Type B pancreatic cell (in vitro differentiated cells): ENCODE data around the gene GPR22. TPM values are rescaled to one million over a fixed set of nuclear protein-coding genes. Genes with fewer than 3 reads are reported as not detected.

Experiments
- DNase-seq: peaks from one replicate; pipeline ENCODE4 v3.0.0; 2021; ENCODE audit warnings: mixed read lengths; ENCODE audit not compliant: unreplicated experiment; ENCODE audit errors: extremely low spot score
- H3K27ac Mint-ChIP-seq: 2 replicates; pipeline ENCODE4 v1.8.0; 2021; ENCODE audit warnings: mild to moderate bottlenecking, mixed read lengths
- H3K27me3 Mint-ChIP-seq: 2 replicates; pipeline ENCODE4 v1.8.0; 2021; ENCODE audit warnings: mixed read lengths
- H3K36me3 Mint-ChIP-seq: 2 replicates; pipeline ENCODE4 v1.8.0; 2021; ENCODE audit warnings: mixed read lengths
- H3K4me1 Mint-ChIP-seq: one replicate; pipeline ENCODE4 v1.8.0; 2021; ENCODE audit warnings: mixed read lengths; ENCODE audit not compliant: unreplicated experiment
- H3K4me3 Mint-ChIP-seq: 2 replicates; pipeline ENCODE4 v1.8.0; 2021; ENCODE audit warnings: mild to moderate bottlenecking, mixed read lengths
- H3K9me3 Mint-ChIP-seq: 2 replicates; pipeline ENCODE4 v1.8.0; 2021; ENCODE audit warnings: mixed read lengths
- long read RNA-seq: library from polyadenylated mRNA; unstranded; transcript quantifications from one replicate; pipeline ENCODE4 v2.0.0, GENCODE V29; 2020
- total RNA-seq: library from RNA; stranded (reverse); gene quantifications from 2 replicates; pipeline ENCODE4 v1.2.1, GENCODE V29; 2021; ENCODE audit warnings: low replicate concordance
- TF ChIP-seq, protein P1 (sequence below): fragments of 200-600 bp; sonication (generic); conservative IDR thresholded peaks from 2 replicates; pipeline ENCODE4 v1.5.0; 2021; ENCODE audit warnings: antibody characterized with exemption, mild to moderate bottlenecking

The GPR22 gene, protein sequence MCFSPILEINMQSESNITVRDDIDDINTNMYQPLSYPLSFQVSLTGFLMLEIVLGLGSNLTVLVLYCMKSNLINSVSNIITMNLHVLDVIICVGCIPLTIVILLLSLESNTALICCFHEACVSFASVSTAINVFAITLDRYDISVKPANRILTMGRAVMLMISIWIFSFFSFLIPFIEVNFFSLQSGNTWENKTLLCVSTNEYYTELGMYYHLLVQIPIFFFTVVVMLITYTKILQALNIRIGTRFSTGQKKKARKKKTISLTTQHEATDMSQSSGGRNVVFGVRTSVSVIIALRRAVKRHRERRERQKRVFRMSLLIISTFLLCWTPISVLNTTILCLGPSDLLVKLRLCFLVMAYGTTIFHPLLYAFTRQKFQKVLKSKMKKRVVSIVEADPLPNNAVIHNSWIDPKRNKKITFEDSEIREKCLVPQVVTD
- not detected in 2 replicates for total RNA-seq
- long read RNA-seq, result 0 reads

DNA sequence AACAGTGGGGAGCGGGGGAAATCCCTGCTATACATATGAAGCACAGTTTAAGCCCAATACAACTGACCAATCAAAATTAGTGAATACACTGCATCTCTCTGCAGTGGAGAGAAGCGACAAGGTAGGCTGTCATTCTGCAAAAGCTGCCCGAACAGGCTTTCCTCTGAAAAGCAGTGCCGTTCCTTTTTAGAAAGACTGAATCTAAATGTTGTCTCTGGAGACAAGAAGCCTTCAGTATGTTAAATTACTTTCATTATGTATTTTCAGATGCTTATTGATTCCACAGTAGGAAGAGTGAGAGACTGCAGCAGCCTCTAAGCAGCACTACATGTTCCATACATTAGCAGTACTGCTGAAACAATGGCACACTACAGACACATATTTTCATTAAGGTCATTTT, at the start of gene GPR22:
GPR22 (plus strand) TSS at position 129 of the 400 bp plus-strand sequence. CDS start 4,004 bp downstream, outside the sequence.
- TF ChIP-seq, protein P1, sequence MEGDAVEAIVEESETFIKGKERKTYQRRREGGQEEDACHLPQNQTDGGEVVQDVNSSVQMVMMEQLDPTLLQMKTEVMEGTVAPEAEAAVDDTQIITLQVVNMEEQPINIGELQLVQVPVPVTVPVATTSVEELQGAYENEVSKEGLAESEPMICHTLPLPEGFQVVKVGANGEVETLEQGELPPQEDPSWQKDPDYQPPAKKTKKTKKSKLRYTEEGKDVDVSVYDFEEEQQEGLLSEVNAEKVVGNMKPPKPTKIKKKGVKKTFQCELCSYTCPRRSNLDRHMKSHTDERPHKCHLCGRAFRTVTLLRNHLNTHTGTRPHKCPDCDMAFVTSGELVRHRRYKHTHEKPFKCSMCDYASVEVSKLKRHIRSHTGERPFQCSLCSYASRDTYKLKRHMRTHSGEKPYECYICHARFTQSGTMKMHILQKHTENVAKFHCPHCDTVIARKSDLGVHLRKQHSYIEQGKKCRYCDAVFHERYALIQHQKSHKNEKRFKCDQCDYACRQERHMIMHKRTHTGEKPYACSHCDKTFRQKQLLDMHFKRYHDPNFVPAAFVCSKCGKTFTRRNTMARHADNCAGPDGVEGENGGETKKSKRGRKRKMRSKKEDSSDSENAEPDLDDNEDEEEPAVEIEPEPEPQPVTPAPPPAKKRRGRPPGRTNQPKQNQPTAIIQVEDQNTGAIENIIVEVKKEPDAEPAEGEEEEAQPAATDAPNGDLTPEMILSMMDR, result no peak

DNA sequence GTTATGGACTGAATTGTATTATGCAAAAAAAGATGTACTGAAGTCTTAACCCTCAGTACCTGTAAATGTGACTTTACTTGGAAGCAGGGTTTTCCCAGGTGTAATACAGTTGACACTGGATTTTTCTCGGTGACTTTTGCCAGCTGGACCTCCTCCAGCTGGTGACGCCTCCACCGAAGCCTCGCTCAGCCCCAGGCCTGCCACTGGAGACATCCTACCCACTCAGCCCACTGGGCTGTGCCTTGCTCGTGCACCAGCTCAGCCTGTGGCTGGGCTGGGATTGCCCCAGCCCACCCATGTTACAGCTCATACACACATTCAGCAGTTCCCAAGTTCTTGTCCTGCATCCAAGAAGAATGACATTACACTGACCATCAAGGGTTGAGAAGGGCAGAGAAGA, 42.4 kb upstream of the GPR22 start:
- DNase-seq, result no peak
- H3K36me3 Mint-ChIP-seq, result peaks cover 5% of the 10 kb centered on the region
- no peaks in the 10 kb centered on the region for H3K4me1 Mint-ChIP-seq
- H3K27me3 Mint-ChIP-seq, result no peaks in the 10 kb centered on the region
- H3K27ac Mint-ChIP-seq, result no peak overlapping the region
- TF ChIP-seq, protein P1, result no peak
- no peak overlapping the region for H3K4me3 Mint-ChIP-seq
- peaks cover 4% of the 10 kb centered on the region for H3K9me3 Mint-ChIP-seq

More for the DNA sequence above, at the start of gene GPR22:
- H3K4me3 Mint-ChIP-seq, result no peak within 1 kb of the TSS
- no peaks in the 10 kb centered on the region for H3K4me1 Mint-ChIP-seq
- no peaks in the 10 kb centered on the region for H3K36me3 Mint-ChIP-seq
- no peaks in the 10 kb centered on the region for H3K9me3 Mint-ChIP-seq
- H3K27me3 Mint-ChIP-seq, result no peaks in the 10 kb centered on the region
- DNase-seq, result no peak
- H3K27ac Mint-ChIP-seq, result no peak within 1 kb of the TSS

DNA sequence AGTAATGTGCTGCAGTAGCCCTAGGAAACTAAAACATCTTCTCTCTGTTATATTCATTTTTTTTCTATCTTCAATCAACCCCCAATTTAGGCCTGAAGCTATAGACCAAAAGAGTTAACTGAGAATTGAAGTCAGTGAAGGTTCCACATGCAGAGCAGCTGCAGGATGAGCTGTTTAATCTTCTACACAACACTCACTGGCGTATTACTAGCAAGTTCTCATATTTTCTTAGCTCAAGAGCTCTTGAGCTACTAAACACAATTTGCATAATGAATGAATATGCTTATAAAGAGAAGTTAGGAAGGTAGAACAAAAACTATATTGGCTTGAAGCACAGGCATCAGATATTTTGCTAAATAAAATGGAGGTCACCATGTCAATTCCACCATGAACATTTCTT, 41.2 kb upstream of the GPR22 start:
- Mint-ChIP-seq H3K9me3 (peaks cover 11% of the 10 kb centered on the region), H3K4me3 (no peak overlapping the region), H3K36me3 (peaks cover 5% of the 10 kb centered on the region), H3K4me1 (no peaks in the 10 kb centered on the region), H3K27ac (no peak overlapping the region), H3K27me3 (no peaks in the 10 kb centered on the region)
- TF ChIP-seq, protein P1, result no peak
- DNase-seq, result no peak

DNA sequence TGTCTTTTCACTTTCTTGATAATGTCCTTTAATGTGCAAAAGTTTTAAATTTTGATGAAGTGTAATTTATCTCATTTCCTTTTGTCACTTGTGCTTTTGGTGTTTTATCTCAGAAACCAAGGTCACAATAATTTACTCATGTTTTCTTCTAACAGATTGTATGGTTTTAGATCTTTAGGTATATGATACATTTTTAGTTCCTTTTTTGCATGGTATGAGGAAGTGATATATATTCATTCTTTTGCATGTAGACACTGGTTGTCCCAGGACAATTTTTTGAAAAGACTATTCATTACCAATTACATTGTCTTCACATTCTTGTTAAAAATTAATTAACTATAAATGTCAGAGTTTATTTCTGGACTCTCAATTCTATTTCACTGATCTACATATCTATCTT, 39.8 kb upstream of the GPR22 start:
- peaks cover 5% of the 10 kb centered on the region for H3K36me3 Mint-ChIP-seq
- H3K27me3 Mint-ChIP-seq, result no peaks in the 10 kb centered on the region
- no peaks in the 10 kb centered on the region for H3K4me1 Mint-ChIP-seq

DNA sequence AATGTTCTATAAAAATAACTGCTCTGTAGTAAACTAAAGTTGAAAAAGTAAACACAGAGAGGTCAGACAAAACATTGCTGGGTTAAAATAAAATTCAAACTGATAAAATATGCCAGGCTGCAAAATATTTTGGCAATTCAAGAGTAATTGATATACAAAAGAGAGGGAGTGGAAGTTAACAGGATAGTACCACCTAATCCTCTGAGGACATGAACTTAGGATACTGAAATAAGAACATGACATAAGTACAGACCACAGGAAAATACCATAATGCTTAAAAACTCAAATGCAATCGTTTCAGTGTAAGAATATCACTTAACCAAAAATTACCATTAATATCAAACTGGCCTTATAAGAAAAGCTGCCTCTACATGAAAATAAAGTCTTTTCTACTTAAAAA, 37.6 kb upstream of the GPR22 start:
- no peaks in the 10 kb centered on the region for H3K4me1 Mint-ChIP-seq
- TF ChIP-seq, protein P1, result no peak
- no peak overlapping the region for H3K27ac Mint-ChIP-seq
- H3K36me3 Mint-ChIP-seq, result peaks cover 10% of the 10 kb centered on the region
- no peak for DNase-seq
- H3K4me3 Mint-ChIP-seq, result no peak overlapping the region
- no peaks in the 10 kb centered on the region for H3K27me3 Mint-ChIP-seq
- H3K9me3 Mint-ChIP-seq, result peaks cover 17% of the 10 kb centered on the region

More for the DNA sequence above, 39.8 kb upstream of the GPR22 start:
- DNase-seq, result no peak
- TF ChIP-seq, protein P1, result no peak
- Mint-ChIP-seq H3K9me3 (peaks cover 11% of the 10 kb centered on the region), H3K27ac (no peak overlapping the region), H3K4me3 (no peak overlapping the region)
